HepG2 (cell line): Measurements from ENCODE around the gene MLST8.

Experiments used
- CTCF ChIP-seq: sonication (generic); formaldehyde crosslinking; IDR thresholded peaks from 2 replicates; pipeline ENCODE4 v1.5.0; 2020; ENCODE audit warnings: mild to moderate bottlenecking, missing genetic modification reagents, moderate library complexity
- MAX ChIP-seq: IDR thresholded peaks from 2 replicates; pipeline ENCODE4 v1.6.1; 2012; ENCODE audit warnings: inconsistent platforms
- SIN3A ChIP-seq: IDR thresholded peaks from 2 replicates; pipeline ENCODE4 v1.6.1; 2011; ENCODE audit warnings: low read depth, mild to moderate bottlenecking, control low read depth, low read length, borderline replicate concordance
- ZFX ChIP-seq: sonication (generic); formaldehyde crosslinking; IDR thresholded peaks from 2 replicates; pipeline ENCODE4 v1.4.0; 2020; ENCODE audit warnings: mild to moderate bottlenecking, low read depth, missing genetic modification reagents, moderate library complexity
- ZNF431 ChIP-seq: sonication (generic); formaldehyde crosslinking; IDR thresholded peaks from 2 replicates; pipeline ENCODE4 v1.9.0; 2022; ENCODE audit warnings: missing genetic modification reagents, low read depth, mild to moderate bottlenecking, borderline replicate concordance
- ZNF496 ChIP-seq: sonication (generic); formaldehyde crosslinking; IDR thresholded peaks from 2 replicates; pipeline ENCODE4 v1.8.1; 2023; ENCODE audit warnings: mild to moderate bottlenecking, moderate library complexity, missing genetic modification reagents; ENCODE audit not compliant: insufficient replicate concordance
- TF ChIP-seq, protein P1 (sequence below): sonication (generic); formaldehyde crosslinking; IDR thresholded peaks from 2 replicates; pipeline ENCODE4 v1.4.0; 2020; ENCODE audit warnings: missing genetic modification reagents; ENCODE audit errors: not compliant biosample characterization

- TF ChIP-seq CTCF (CRISPR knock-in tag) (no peak), ZFX (no peak), ZNF431 (CRISPR knock-in tag) (no peak), SIN3A (no peak), MAX (no peak), ZNF496 (CRISPR knock-in tag) (no peak)
- TF ChIP-seq, protein P1, sequence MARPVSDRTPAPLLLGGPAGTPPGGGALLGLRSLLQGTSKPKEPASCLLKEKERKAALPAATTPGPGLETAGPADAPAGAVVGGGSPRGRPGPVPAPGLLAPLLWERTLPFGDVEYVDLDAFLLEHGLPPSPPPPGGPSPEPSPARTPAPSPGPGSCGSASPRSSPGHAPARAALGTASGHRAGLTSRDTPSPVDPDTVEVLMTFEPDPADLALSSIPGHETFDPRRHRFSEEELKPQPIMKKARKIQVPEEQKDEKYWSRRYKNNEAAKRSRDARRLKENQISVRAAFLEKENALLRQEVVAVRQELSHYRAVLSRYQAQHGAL (CRISPR knock-in tag): no peak
Observed at GRCh38 chr16:2226918-2227317, 21.7 kb downstream of the MLST8 start.
